Measurements from ENCODE around the gene ZNF611. TPM values are rescaled to one million over a fixed set of nuclear protein-coding genes. Genes with fewer than 3 reads are reported as not detected.

The ZNF611 gene
- total RNA-seq, 1 donor from 2014 or later: 21.1 TPM

GRCh38 chr19:52665027-52665426 is 69.8 kb downstream of the ZNF611 start:
- no peak for FAIRE-seq
- Mint-ChIP-seq H3K36me3 (ENCODE audit: low read depth, unreplicated experiment) (peaks cover 25% of the 10 kb centered on the region), H3K27ac (ENCODE audit: unreplicated experiment) (peak overlapping the region; percentile 3)

GRCh38 chr19:52664461-52664860 is 70.4 kb downstream of the ZNF611 start:
- no peaks in the 10 kb centered on the region for H3K9me3 ChIP-seq (ENCODE audit: insufficient read depth, low read depth, low read length)
- H3K4me2 ChIP-seq (ENCODE audit: low read length): no peak overlapping the region
- Mint-ChIP-seq H3K27ac (ENCODE audit: unreplicated experiment) (no peak overlapping the region), H3K27me3 (ENCODE audit: low read depth, unreplicated experiment) (no peaks in the 10 kb centered on the region), H3K4me1 (ENCODE audit: low read depth, unreplicated experiment) (peaks cover 42% of the 10 kb centered on the region), H3K9me3 (ENCODE audit: unreplicated experiment) (peaks cover 4% of the 10 kb centered on the region), H3K36me3 (ENCODE audit: low read depth, unreplicated experiment) (peaks cover 24% of the 10 kb centered on the region), H3K4me3 (ENCODE audit: unreplicated experiment) (no peak overlapping the region)
- TF ChIP-seq EZH2 (IDR thresholded peaks at IDR 0.05; ENCODE audit: insufficient read depth, low read length): no peak
- no peak for TF ChIP-seq CTCF (IDR thresholded peaks at IDR 0.05; ENCODE audit: insufficient read depth, low read depth, low read length)
- H3K9ac ChIP-seq (ENCODE audit: low read length): no peak overlapping the region
- FAIRE-seq (no peak), DNase-seq (ENCODE audit: low read depth) (no peak)
- H3K27ac ChIP-seq (ENCODE audit: low read depth, low read length): no peak overlapping the region
- H3K36me3 ChIP-seq (ENCODE audit: insufficient read depth, low read length): peaks cover 14% of the 10 kb centered on the region
- no peaks in the 10 kb centered on the region for H3K27me3 ChIP-seq (ENCODE audit: insufficient read depth, low read length)
- peaks cover 2% of the 10 kb centered on the region for H3K4me1 ChIP-seq (ENCODE audit: insufficient read depth, low read length)
- no peak overlapping the region for H2AFZ ChIP-seq (ENCODE audit: low read depth, low read length)
- peaks cover 14% of the 10 kb centered on the region for H4K20me1 ChIP-seq (ENCODE audit: insufficient read depth, low read length)
- no peak overlapping the region for H3K4me3 ChIP-seq (ENCODE audit: insufficient read depth, low read depth, low read length)
- H3K79me2 ChIP-seq (ENCODE audit: insufficient read depth, low read length): no peaks in the 10 kb centered on the region

More at GRCh38 chr19:52665027-52665426, 69.8 kb downstream of the ZNF611 start:
- no peak overlapping the region for H3K9ac ChIP-seq (ENCODE audit: low read length)
- DNase-seq (ENCODE audit: low read depth): no peak
- H2AFZ ChIP-seq (ENCODE audit: low read depth, low read length): no peak overlapping the region
- no peaks in the 10 kb centered on the region for H3K79me2 ChIP-seq (ENCODE audit: insufficient read depth, low read length)
- TF ChIP-seq EZH2 (IDR thresholded peaks at IDR 0.05; ENCODE audit: insufficient read depth, low read length): no peak
- H3K27me3 ChIP-seq (ENCODE audit: insufficient read depth, low read length): no peaks in the 10 kb centered on the region
- H3K9me3 ChIP-seq (ENCODE audit: insufficient read depth, low read depth, low read length): no peaks in the 10 kb centered on the region
- H3K27ac ChIP-seq (ENCODE audit: low read depth, low read length): no peak overlapping the region
- no peak overlapping the region for H3K4me3 ChIP-seq (ENCODE audit: insufficient read depth, low read depth, low read length)
- H3K36me3 ChIP-seq (ENCODE audit: insufficient read depth, low read length): peaks cover 11% of the 10 kb centered on the region
- Mint-ChIP-seq H3K4me3 (ENCODE audit: unreplicated experiment) (no peak overlapping the region), H3K4me1 (ENCODE audit: low read depth, unreplicated experiment) (peaks cover 37% of the 10 kb centered on the region), H3K27me3 (ENCODE audit: low read depth, unreplicated experiment) (no peaks in the 10 kb centered on the region), H3K9me3 (ENCODE audit: unreplicated experiment) (peaks cover 4% of the 10 kb centered on the region)
- peaks cover 17% of the 10 kb centered on the region for H4K20me1 ChIP-seq (ENCODE audit: insufficient read depth, low read length)
- peaks cover 2% of the 10 kb centered on the region for H3K4me1 ChIP-seq (ENCODE audit: insufficient read depth, low read length)
- no peak overlapping the region for H3K4me2 ChIP-seq (ENCODE audit: low read length)

GRCh38 chr19:52662631-52663030 is 72.2 kb downstream of the ZNF611 start:
- Histone ChIP-seq H3K9ac (ENCODE audit: low read length) (no peak overlapping the region), H3K4me2 (ENCODE audit: low read length) (no peak overlapping the region), H3K9me3 (ENCODE audit: insufficient read depth, low read depth, low read length) (no peaks in the 10 kb centered on the region), H3K27ac (ENCODE audit: low read depth, low read length) (no peak overlapping the region), H3K36me3 (ENCODE audit: insufficient read depth, low read length) (peaks cover 20% of the 10 kb centered on the region), H3K4me1 (ENCODE audit: insufficient read depth, low read length) (peaks cover 2% of the 10 kb centered on the region), H2AFZ (ENCODE audit: low read depth, low read length) (no peak overlapping the region), H4K20me1 (ENCODE audit: insufficient read depth, low read length) (peaks cover 12% of the 10 kb centered on the region), H3K27me3 (ENCODE audit: insufficient read depth, low read length) (no peaks in the 10 kb centered on the region), H3K79me2 (ENCODE audit: insufficient read depth, low read length) (no peaks in the 10 kb centered on the region), H3K4me3 (ENCODE audit: insufficient read depth, low read depth, low read length) (no peak overlapping the region)
- DNase-seq (ENCODE audit: low read depth): peak; percentile 10
- Mint-ChIP-seq H3K36me3 (ENCODE audit: low read depth, unreplicated experiment) (peaks cover 32% of the 10 kb centered on the region), H3K4me3 (ENCODE audit: unreplicated experiment) (no peak overlapping the region), H3K27ac (ENCODE audit: unreplicated experiment) (no peak overlapping the region), H3K4me1 (ENCODE audit: low read depth, unreplicated experiment) (peaks cover 44% of the 10 kb centered on the region), H3K9me3 (ENCODE audit: unreplicated experiment) (peaks cover 4% of the 10 kb centered on the region), H3K27me3 (ENCODE audit: low read depth, unreplicated experiment) (no peaks in the 10 kb centered on the region)
- TF ChIP-seq CTCF (IDR thresholded peaks at IDR 0.05; ENCODE audit: insufficient read depth, low read depth, low read length) (no peak), EZH2 (IDR thresholded peaks at IDR 0.05; ENCODE audit: insufficient read depth, low read length) (no peak)
- no peak for FAIRE-seq
